ENCODE data around the gene BPIFA1. TPM values are rescaled to one million over a fixed set of nuclear protein-coding genes. Genes with fewer than 3 reads are reported as not detected.

Gene BPIFA1
- total RNA-seq, 4 donors from 2014 or later = not detected

DNA sequence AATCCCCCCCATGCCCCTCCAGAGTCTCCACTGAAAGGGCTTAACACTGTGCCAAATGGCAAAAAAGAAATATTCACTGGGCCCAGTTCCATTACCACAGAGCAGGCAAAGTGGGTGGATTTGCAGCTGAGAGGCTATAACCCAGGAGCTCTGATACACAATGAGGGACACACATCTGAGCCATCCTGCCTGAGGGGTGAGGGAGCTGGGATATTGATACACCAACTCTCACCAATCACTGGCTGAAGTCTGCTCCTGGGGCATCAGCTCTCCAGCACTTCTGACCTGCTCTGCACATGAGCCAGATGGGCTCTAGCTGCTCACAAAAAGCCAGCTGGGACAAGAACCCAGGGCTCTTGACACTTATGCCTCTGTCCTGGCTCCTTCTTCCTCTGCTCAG, 52.1 kb downstream of the BPIFA1 start:
- ATAC-seq (ENCODE audit: low FRiP score) (no peak), DNase-seq (ENCODE audit: low spot score) (no peak)
- TF ChIP-seq, protein P1, sequence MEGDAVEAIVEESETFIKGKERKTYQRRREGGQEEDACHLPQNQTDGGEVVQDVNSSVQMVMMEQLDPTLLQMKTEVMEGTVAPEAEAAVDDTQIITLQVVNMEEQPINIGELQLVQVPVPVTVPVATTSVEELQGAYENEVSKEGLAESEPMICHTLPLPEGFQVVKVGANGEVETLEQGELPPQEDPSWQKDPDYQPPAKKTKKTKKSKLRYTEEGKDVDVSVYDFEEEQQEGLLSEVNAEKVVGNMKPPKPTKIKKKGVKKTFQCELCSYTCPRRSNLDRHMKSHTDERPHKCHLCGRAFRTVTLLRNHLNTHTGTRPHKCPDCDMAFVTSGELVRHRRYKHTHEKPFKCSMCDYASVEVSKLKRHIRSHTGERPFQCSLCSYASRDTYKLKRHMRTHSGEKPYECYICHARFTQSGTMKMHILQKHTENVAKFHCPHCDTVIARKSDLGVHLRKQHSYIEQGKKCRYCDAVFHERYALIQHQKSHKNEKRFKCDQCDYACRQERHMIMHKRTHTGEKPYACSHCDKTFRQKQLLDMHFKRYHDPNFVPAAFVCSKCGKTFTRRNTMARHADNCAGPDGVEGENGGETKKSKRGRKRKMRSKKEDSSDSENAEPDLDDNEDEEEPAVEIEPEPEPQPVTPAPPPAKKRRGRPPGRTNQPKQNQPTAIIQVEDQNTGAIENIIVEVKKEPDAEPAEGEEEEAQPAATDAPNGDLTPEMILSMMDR (IDR thresholded peaks at IDR 0.05) = no peak

DNA sequence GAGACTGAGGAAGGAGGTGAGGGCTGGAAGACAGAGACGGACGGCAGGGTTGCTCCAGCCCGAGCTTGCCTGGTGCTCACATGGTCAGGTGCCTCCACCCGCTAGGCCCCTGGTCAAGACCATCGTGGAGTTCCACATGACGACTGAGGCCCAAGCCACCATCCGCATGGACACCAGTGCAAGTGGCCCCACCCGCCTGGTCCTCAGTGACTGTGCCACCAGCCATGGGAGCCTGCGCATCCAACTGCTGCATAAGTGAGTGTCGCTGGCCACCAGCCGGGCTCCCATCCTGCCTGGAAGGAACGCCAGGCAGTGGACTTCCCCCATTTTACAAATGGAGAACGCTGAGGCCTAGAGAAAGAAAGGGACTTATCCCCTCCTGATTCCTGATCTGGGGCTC, 55.1 kb downstream of the BPIFA1 start:
- no peak for ATAC-seq (ENCODE audit: low FRiP score)

DNA sequence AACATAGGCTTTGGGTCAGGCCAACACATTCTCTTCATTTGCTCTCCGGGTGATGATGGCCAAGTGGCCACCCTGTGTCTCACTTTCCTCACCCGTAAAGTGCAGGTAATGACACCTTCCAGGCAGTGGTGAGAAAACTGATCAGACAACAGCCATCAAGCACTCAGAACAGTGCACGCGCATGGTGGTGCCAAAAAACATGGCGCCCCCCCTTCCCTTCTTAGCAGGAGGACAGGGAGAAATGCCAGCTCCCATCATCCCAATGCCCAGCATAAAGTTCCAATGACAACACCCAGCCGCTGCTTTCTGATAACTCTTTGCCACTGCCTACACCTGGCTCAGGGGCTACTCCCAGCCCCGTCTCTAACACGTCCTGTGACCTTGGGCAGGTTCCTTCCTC, 55.6 kb downstream of the BPIFA1 start:
- TF ChIP-seq, protein P1 (IDR thresholded peaks at IDR 0.05) = no peak
- DNase-seq (ENCODE audit: low spot score) = no peak
- ATAC-seq (ENCODE audit: low FRiP score) = no peak

More for the DNA sequence above, 55.1 kb downstream of the BPIFA1 start:
- no peak for DNase-seq (ENCODE audit: low spot score)
- TF ChIP-seq, protein P1 (IDR thresholded peaks at IDR 0.05) = no peak

DNA sequence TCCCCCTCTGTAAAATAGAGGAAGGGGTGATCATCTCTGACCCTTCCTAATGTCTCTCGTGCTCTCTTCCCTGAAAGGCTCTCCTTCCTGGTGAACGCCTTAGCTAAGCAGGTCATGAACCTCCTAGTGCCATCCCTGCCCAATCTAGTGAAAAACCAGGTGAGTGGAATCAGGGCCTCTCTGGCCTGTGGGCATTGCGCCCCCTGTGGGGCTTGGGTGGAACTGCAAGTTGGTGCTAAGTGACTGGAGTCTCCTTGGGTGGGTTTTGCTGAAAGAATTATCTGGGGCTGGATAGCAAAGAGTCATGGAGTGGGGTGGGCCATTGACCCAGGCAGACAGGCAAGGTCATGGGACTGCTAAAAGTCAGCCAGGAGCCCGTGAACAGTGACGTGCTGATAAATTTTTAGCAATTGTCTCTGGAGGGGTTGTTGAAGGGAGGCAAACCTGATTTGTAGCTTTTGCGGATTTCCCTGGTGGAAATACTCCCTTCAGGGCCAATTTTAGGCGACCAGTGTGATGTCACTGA, 56.1 kb downstream of the BPIFA1 start:
- ATAC-seq (ENCODE audit: low FRiP score) (no peak), DNase-seq (ENCODE audit: low spot score) (no peak)
- TF ChIP-seq, protein P1 (IDR thresholded peaks at IDR 0.05) = no peak

Other genes starting within 250 kb of the BPIFA1 start
- gene SUN5, start 231.6 kb upstream of the BPIFA1 start, total RNA-seq = not detected
- not detected for gene BPIFB2, start 228.3 kb upstream of the BPIFA1 start, total RNA-seq
- gene BPIFB6, start 204.3 kb upstream of the BPIFA1 start, total RNA-seq = not detected
- gene BPIFB3, start 182.1 kb upstream of the BPIFA1 start, total RNA-seq = not detected
- not detected for gene BPIFB4, start 156.4 kb upstream of the BPIFA1 start, total RNA-seq
- not detected for gene BPIFA2, start 67.8 kb upstream of the BPIFA1 start, total RNA-seq
- not detected for gene BPIFA3, start 18.6 kb upstream of the BPIFA1 start, total RNA-seq
- gene BPIFB1, start 47.2 kb downstream of the BPIFA1 start, total RNA-seq = not detected
- gene CDK5RAP1, start 165.5 kb downstream of the BPIFA1 start, total RNA-seq = 10 to 100 TPM; 15.1 to 26.2 (median 17.8) TPM
- 10 to 100 TPM; 28.5 to 39.2 (median 37.0) TPM for gene SNTA1, start 207.8 kb downstream of the BPIFA1 start, total RNA-seq